Measurements from ENCODE around the gene LACC1. TPM values are rescaled to one million over a fixed set of nuclear protein-coding genes. Genes with fewer than 3 reads are reported as not detected.

Gene LACC1
- total RNA-seq, 1 donor, result 21.0 TPM

- Histone ChIP-seq H3K4me3 (ENCODE audit: insufficient read depth, low read length) (no peak overlapping the region), H3K4me1 (ENCODE audit: insufficient read depth, low read length) (peaks cover 5% of the 10 kb centered on the region), H3K27ac (ENCODE audit: low read depth, low read length) (no peak overlapping the region), H2AFZ (ENCODE audit: low read length) (no peak overlapping the region), H4K20me1 (ENCODE audit: insufficient read depth, low read length) (no peaks in the 10 kb centered on the region), H3K9me3 (ENCODE audit: low read depth, low read length) (no peaks in the 10 kb centered on the region), H3K36me3 (ENCODE audit: insufficient read depth, low read length) (no peaks in the 10 kb centered on the region), H3K27me3 (ENCODE audit: insufficient read depth, low read length) (no peaks in the 10 kb centered on the region), H3K4me2 (ENCODE audit: insufficient read depth, low read length) (no peak overlapping the region), H3K79me2 (ENCODE audit: insufficient read depth, low read length) (no peaks in the 10 kb centered on the region)
- TF ChIP-seq CTCF (IDR thresholded peaks at IDR 0.05; ENCODE audit: extremely low read depth, low read depth, low read length), result no peak
- no peak for DNase-seq (ENCODE audit: insufficient read length, low spot score, missing footprints)
Observed at GRCh38 chr13:43838909-43839308, 40.8 kb upstream of the LACC1 start.

GRCh38 chr13:43846496-43847158, 33.1 kb upstream of the LACC1 start:
- no peak overlapping the region for H2AFZ ChIP-seq (ENCODE audit: low read length)
- peak overlapping the region; percentile 1 for H3K4me2 ChIP-seq (ENCODE audit: insufficient read depth, low read length)
- H3K36me3 ChIP-seq (ENCODE audit: insufficient read depth, low read length), result no peaks in the 10 kb centered on the region
- peak overlapping the region; percentile 13 for H3K27ac ChIP-seq (ENCODE audit: low read depth, low read length)
- peaks cover 30% of the 10 kb centered on the region for H3K4me1 ChIP-seq (ENCODE audit: insufficient read depth, low read length)
- peaks cover 5% of the 10 kb centered on the region for H3K9me3 ChIP-seq (ENCODE audit: low read depth, low read length)
- no peak for TF ChIP-seq CTCF (IDR thresholded peaks at IDR 0.05; ENCODE audit: extremely low read depth, low read depth, low read length)
- H3K79me2 ChIP-seq (ENCODE audit: insufficient read depth, low read length), result no peaks in the 10 kb centered on the region
- no peaks in the 10 kb centered on the region for H3K27me3 ChIP-seq (ENCODE audit: insufficient read depth, low read length)
- no peaks in the 10 kb centered on the region for H4K20me1 ChIP-seq (ENCODE audit: insufficient read depth, low read length)
- H3K4me3 ChIP-seq (ENCODE audit: insufficient read depth, low read length), result no peak overlapping the region
- DNase-seq (ENCODE audit: insufficient read length, low spot score, missing footprints), result no peak

- DNase-seq (ENCODE audit: insufficient read length, low spot score, missing footprints), result peak; percentile 47
- Histone ChIP-seq H3K4me3 (ENCODE audit: insufficient read depth, low read length) (no peak overlapping the region), H3K4me1 (ENCODE audit: insufficient read depth, low read length) (peaks cover 30% of the 10 kb centered on the region), H3K4me2 (ENCODE audit: insufficient read depth, low read length) (peak overlapping the region; percentile 1), H3K27ac (ENCODE audit: low read depth, low read length) (peak overlapping the region; percentile 57), H4K20me1 (ENCODE audit: insufficient read depth, low read length) (no peaks in the 10 kb centered on the region), H3K79me2 (ENCODE audit: insufficient read depth, low read length) (no peaks in the 10 kb centered on the region), H2AFZ (ENCODE audit: low read length) (no peak overlapping the region), H3K36me3 (ENCODE audit: insufficient read depth, low read length) (no peaks in the 10 kb centered on the region), H3K27me3 (ENCODE audit: insufficient read depth, low read length) (no peaks in the 10 kb centered on the region), H3K9me3 (ENCODE audit: low read depth, low read length) (peaks cover 6% of the 10 kb centered on the region)
- no peak for TF ChIP-seq CTCF (IDR thresholded peaks at IDR 0.05; ENCODE audit: extremely low read depth, low read depth, low read length)
Observed at GRCh38 chr13:43848001-43848649, 31.6 kb upstream of the LACC1 start.

- no peak overlapping the region for H3K4me2 ChIP-seq (ENCODE audit: insufficient read depth, low read length)
- DNase-seq (ENCODE audit: insufficient read length, low spot score, missing footprints), result no peak
Observed at GRCh38 chr13:43850873-43851272, 28.8 kb upstream of the LACC1 start.

More at GRCh38 chr13:43850873-43851272, 28.8 kb upstream of the LACC1 start:
- Histone ChIP-seq H4K20me1 (ENCODE audit: insufficient read depth, low read length) (no peaks in the 10 kb centered on the region), H3K27ac (ENCODE audit: low read depth, low read length) (no peak overlapping the region), H3K9me3 (ENCODE audit: low read depth, low read length) (peaks cover 9% of the 10 kb centered on the region), H3K27me3 (ENCODE audit: insufficient read depth, low read length) (no peaks in the 10 kb centered on the region), H2AFZ (ENCODE audit: low read length) (no peak overlapping the region), H3K79me2 (ENCODE audit: insufficient read depth, low read length) (no peaks in the 10 kb centered on the region), H3K4me3 (ENCODE audit: insufficient read depth, low read length) (no peak overlapping the region), H3K36me3 (ENCODE audit: insufficient read depth, low read length) (no peaks in the 10 kb centered on the region), H3K4me1 (ENCODE audit: insufficient read depth, low read length) (peaks cover 30% of the 10 kb centered on the region)
- TF ChIP-seq CTCF (IDR thresholded peaks at IDR 0.05; ENCODE audit: extremely low read depth, low read depth, low read length), result no peak
